EL (cell line): ENCODE measurements around the gene TSPAN3.

Experiments used
- DNase-seq: peaks from one replicate; pipeline ENCODE4 v3.0.0-alpha.2; 2016

The TSPAN3 gene

DNA sequence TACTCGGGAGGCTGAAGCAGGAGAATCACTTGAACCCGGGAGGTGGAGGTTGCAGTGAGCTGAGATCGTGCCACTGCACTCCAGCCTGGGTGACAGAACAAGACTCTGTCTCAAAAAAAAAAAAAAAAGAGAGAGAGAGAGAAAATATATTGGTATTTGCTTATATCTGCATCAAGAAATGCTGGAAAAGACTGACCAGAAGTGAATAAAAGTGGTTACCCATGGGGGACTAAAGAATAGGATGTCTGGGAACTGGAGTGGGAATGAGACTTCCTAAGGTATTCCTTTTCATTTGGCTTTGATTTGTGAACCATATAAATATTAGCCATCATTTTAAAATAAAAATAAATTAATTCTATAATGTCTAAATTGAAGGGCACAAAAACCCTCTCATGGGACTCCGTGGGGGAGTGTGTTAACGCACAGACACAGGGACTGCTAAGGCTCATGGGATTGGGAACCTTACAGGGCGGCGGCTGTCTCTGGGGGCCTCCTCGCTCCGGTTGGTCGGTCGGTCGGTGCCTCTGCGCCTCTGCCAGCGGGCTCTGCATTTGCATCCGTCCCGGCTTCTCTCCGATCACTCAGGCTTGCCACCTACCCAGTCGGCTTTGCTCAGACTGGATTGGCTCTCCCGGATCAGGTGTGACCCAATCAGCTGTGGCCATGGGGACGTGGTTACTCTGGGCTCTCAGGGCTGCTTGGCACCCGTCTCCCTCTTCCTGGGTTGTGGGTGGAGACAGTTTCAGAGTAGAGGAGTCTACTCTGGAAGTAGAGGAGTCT is 12.7 kb upstream of the TSPAN3 start:
- DNase-seq = no peak

DNA sequence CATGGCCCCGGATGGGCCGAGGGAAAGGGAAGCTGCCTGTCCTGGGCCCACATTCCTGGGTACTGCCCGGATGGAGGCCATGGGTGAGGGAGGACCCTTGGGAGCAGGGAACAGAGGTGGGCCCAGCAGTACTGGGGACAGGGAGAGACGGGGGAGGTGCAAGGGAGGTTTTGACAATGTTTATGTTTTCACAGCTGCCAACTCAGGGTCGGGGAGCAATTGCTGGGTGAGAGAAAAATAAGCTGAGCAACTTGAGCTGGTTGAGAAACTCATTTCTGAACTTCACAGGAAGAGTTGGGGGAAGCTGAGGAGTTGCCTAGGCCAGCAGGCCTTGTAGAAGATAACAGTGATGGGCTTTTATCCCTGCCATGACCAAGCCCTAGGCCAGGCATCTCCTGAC is 11.1 kb upstream of the TSPAN3 start:
- DNase-seq = no peak

DNA sequence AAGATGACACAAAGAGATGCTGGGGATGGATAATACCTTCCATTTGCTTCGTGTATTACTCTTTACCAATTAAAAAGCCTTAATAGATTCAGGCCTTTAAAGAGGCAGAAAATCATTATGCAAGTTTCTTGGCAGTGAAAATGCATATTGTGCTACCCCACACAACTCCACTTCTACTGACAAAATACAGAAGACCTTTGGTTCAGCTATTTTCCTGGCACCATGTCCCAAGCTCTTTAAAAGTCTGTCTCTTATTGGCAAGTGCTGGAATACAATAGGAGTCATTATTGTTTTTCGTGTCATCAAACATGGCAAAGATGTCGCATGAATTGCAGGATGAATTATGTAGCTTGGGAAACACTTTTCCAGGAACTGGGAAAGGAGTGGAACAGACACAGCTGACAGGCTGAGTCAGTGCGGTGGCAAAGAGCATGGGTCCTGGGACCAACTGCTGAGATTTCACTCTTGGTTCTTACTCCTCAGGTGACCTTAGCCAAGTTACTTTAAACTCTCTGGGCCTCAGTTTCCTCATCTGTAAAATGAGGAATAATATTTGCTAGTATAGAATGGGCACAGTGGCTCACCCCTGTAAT is 5.5 kb upstream of the TSPAN3 start:
- no peak for DNase-seq

DNA sequence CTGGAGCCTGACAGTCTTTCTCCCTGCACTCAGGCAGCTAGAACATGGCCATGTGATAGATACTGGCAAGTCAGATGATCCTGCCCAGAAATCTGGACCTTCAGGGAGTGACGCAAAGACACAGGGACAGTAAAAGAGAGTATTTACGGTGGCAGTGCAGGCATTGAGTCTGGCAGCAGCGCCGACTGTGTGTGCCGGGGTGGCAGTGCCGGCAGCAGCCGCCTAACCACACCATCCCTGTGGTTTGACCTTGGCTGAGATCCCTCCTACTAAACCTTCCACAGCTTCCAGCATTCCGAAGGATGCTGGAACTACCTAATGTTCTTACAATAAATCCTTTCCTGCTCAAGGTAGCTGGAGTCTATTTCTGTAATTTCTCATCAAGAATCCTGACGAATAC is 4.6 kb upstream of the TSPAN3 start:
- DNase-seq = no peak

DNA sequence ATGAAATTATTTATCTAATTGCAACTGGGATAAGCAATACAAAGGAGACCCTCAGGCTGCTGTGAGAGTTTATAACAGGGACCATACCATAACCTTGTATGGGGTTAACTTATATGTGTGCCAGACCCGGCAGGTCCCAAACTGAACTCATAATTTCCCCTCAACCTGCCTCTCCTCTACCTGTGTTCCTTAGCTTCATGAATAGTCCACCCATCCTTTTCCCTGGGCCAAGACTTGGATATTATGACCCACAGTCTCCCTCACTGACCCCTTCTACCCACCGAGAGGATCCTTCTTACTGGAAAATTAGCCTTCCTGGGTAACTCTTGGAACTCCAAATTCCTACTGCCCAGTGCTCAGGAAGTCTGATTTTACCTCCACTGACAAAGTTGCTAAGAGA is 3.4 kb upstream of the TSPAN3 start:
- DNase-seq = no peak

DNA sequence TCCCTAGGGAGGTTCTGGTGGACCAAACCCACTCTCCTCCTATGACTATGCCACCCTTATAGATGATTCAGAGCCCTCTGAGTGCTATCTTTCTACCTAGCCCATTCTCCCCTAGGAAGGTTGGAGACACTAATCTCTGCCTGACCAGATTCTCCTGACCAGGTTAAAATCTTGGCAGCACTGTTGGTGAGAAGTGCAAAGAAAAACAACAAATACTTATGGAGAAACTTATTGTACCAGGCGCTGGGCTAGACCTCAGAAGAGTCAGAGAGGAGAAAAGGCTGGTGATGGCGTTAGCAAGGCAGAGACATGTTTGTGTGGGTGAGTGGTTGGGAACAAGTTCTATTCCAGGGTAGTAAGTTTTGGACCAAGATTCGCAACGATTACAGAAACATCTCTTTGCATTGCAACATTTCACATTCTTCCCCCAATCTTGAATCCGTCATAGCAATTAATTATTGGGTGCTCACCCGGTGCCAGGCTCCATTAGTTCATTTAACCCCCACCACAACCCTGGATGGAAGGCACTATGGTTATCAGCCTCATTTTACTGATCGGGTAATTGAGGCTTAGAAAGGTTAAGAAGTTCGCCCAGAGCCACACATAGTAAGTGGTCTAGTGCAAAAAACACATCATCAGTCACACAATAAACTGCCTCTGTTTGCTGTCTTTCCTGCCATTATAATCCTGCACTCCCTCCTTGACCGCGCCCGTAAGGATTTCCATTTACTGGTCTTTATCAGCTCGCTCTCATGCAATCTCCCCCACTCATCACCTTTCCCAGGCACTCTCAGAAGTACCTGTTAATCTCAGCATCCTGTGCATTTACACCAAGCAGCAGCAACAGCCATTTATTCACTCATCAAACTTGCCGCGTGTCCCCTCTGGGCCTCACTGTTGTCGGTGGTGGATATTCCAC is 655 bp upstream of the TSPAN3 start:
- no peak for DNase-seq

DNA sequence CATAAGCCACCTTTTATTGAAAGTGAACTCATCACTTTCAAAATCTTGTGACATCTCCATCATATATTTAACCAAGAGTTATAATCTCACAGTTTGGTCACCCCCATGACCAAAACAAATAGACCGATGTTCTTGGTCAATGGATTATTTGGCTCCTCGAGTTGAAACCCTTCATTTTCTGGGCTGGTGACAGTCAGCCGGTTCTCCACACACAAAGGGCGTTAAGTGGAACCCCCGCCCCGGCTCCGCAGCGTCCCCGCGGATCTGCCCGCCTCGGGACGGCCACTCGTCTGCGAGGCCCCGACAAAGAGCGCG is 772 bp downstream of the TSPAN3 start:
- DNase-seq = no peak

DNA sequence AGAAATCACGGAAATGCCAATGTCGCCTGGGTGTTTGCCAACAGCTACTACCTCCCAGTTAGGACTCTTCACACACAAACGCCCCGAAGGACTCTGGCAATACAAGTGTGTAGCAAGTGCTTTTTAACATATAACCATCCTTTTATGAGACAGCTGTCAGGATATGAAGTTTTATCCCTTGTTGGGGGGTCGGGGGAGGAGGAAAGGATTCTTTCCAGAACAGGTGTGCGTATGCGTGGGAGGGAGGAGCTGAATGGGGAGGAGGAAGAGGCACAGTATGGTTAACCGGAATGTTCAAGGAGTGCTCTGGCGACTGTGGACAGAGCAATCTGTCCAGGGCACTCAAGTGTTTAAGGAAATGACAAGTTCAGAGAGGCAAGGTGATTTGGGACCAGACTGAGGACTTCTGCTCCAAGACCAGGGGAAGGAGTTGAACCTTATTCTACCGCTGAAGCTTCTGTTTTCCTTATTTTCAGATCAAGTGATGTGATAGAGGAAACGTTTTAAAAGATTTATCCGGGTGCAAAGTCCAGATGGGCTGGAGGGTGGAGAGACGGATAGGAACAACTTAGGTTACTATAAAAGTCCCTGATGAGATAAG is 1.3 kb downstream of the TSPAN3 start:
- no peak for DNase-seq

DNA sequence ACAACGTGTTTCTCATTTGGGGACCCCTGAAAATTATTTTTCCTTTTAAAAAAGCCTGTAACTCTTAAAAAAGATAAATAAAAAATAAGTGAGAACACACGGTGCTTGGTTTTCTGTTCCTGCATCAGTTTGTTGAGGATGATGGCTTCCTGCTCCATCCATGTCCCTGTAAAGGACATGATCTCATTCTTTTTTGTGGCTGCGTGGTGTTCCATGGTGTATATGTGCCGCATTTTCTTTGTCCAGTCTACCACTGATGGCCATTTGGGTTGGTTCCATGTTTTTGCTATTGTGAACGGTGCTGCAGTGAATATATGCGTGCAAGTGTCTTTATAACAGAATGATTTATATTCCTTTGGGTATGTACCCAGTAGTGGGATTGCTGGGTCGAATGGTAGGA is 2.3 kb downstream of the TSPAN3 start:
- no peak for DNase-seq

DNA sequence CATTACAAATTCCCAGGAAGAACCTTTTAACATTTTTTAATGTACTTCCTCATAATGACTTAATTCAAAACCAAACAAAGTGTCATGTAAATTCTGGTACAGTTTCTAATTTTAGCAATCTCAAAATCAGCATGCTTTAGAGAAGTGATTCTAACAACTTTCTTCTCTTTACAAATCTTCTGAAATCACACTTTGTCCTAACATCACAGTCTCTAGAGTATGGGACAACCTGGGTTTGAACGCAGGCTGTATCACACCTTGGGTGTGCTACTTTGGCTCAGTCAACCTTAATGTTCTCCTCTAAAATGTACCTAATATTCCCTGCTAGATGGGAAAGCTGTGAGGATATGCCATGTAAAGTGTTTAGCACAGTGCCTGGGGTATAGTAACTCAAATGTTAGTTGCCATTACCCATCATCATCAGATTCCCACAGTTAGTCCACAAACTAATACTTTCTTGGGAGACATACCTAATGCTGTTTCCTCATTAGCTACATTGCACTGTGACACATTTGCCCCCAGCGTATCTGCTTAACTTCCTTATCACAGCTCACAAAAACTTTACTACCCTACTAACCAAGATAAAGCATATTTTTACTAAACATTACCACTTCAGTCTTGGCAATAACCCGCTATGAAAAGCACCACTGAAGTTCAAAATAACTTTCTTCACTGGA is 3.1 kb downstream of the TSPAN3 start:
- no peak for DNase-seq

DNA sequence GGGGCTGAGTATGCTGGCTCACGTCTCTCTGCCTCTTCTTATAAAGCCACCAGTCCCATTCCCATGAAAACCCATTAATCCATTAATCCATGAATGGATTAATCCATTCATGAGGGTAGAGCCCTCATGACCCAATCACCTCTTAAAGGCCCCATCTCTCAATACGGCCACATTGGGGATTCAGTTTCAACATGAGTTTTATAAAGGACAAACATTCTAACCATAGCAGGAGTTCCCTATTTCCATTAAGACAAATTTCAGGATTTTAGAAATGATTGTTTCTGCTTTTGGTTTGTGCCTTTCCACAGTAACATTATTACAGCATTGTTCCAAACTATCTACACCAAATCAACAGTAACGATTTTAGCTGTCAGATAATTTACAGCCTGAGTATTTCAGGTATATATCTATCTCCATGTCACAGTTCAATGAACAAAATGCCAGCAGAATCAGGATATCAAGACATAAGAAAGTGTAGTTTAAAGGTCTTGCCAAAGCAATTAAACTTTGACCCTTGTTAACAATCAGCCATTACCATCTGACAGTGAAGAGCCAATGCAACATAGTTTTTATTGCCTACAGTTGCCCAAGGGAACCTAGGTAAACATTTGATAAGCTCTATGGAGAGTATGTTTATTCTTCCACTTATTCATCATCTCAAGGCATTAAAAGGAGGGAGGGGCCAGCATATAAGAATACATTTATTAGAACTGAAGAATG is 3.8 kb downstream of the TSPAN3 start:
- DNase-seq = peak; percentile 55

DNA sequence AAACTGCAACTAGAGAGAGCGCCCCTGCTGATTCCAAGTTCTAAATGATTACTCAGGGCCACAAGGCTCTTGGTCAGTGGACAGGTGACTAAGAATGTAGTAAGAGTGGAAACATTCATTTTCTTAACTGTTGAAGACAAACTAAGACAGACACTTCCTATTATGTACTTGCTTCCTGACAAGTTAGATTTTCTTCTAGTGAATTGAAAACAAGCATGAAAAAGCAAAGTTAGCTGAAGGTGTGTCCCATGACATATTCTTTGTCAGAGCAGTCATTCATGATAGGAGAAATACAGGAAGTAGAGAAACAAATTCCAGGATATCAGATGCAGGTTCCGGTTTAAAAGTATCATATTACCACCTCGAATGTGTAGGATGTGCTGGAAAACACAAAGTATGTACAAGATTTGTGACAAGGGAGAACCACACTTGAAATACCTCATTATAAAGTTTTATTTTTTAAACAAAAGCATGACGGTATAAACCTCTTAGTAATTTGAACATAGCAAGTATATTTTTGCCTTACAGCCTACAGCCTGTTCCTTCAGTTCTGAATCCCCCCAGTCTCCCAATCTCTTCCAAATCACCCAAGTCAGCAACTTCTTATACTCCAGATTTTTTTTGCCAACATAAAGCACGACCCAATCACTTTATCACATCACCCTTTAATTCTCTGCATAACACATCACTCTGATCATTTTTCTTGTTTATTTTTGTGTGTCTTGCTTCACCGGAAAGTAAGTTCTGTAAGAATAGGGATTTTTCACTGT is 6.2 kb downstream of the TSPAN3 start:
- DNase-seq = peak; percentile 43

DNA sequence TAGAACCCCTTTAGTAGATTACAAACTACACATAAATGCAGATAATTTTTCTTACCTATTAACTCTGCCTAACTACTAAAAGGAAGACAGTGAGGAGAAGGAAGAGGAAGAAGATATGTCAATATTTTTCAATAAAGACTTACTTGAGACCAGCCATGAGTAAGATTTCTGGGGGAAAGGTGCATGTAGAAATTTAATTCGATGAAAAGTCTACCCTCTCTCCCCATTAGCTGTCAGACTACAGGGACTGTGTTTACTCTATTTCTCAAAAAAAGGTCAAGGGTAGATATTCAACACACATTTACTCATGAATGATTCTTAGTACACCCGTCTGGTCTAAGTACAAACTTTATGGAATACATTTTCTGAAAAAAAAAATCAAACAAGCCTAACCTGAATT is 6.8 kb downstream of the TSPAN3 start:
- DNase-seq = no peak

DNA sequence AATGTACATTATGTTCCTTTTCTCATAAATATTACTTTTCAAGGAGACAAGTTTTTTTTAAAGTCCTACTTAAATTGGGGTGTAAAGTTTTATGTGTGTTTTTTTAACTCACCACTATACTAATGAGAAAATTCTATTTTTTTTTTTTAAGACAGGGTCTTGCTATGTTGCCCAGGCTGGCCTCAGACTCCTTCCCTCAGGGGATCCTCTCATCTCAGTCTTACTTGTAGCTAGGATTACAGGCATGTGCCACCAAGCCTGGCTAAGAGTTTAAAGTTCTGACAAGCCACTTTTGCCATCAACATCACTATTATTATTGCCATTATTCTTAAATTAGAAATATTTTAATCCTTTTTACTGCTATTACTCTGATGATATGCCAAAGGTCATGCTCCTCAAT is 7.7 kb downstream of the TSPAN3 start:
- DNase-seq = no peak

DNA sequence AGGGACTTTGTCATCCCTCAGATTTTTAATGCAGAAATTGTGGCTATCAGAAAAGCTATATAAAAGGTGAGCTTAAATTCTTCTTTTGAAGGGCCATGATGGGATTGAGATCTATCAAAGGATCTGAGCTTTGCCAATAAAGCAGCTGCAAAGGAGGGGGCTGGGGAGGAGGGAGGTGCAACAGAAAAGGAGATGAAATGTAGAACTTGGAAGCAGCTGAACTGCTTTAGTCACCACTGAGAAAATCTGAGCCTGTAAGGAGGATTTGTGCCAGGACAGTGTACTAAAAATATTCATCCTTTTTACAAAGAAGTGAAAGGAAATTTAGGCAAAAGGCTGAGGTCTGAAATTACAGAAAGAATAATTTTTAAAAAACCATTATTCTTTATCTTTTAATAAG is 10.4 kb downstream of the TSPAN3 start:
- no peak for DNase-seq

DNA sequence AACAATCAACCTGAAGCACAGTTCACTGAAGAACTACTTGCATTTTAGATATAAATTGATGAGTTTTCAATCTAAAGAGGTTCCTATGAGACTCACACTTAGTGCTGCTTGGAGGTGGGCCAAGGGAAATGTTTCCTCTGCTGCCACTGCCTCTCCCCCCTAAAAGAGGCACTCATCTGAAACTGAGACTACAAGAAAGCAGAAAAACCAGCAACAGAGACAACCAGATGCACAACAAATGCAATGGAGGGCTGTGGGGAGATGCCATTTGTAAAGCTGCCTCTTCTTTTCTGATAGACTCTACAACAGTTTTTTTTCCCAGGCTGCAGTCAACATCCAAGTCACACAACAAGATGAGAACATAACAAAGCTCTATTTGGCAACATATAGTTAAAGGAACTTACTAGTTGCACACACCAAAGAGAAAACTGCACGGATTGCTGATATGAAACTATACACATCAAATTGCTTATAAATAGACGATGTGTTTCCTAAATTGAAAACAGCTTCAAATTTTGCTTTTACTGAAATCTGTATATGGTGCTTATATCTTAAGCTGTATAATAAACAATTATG is 11.0 kb downstream of the TSPAN3 start:
- no peak for DNase-seq

DNA sequence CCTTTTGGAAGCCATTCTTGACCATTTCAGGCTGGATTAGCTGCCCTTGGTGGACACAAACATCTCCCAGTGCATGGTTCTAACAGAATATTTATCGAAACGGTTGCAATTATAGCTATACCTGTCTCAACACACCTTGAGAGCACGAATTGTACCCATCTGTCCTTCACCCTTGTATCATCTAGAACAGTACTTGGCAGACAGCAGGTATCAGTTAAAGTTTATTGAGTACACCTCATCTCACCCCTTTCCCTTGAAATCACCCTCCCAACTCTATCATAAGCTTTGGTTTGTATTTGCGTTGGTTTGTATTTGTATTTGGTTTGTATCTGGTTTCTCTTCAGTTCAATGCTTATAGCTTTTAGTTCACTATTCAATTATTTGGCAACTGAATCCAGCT is 12.4 kb downstream of the TSPAN3 start:
- no peak for DNase-seq

DNA sequence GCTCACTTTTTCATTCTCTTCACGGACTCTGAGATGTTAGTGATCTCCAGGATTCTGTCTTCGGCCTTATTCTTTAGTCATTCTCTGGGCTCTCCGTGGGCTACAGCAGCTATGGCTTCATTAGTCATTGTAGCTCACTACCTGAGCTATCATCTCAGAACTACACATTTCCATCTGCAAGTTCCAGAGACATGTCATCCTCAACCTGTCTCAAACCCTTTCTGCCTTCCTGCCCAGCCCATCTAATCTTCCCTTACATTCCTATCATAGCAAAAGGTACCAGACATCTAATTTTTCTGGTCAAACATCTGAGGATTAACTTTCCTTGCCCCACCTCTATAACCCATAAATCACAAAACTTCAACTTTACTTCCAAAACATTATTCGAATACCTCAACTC is 13.2 kb downstream of the TSPAN3 start:
- DNase-seq = no peak

DNA sequence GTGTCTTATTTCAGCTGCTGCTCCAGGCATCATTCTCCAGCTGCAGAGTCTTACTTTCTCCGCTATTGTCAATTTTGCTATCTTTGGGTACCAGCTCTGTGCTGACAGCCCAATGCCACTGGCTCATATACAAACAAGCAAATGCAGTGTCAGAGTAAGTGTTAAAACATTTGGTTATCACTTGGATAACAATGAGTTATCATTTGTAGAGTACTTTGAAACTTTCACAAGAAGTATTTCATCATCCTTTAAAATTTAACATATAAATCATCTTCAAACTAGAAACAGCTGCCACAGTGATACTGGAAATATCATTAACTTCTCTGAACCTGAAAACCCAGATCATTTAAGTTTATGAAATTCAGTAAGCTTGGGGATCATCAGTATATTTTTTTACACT is 13.8 kb downstream of the TSPAN3 start:
- no peak for DNase-seq

DNA sequence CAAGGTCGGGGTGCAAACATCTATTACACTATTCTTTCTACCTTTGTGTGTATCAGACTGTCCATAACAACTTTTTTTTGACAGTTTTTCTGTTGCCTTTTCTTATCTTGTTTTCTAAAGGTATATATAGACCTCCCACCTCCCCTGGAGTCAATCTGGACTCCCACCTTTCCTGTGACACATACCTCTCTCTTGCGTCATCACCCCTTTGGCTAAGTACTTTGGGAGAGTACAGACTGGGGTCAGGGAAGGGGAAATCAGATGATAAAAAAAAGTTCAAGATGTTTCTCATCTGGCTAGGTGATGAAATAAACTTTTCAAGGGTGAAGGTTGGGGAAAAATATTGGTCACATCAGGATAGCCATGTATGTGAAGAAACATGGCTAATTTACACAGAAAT is 17.2 kb downstream of the TSPAN3 start:
- DNase-seq = no peak

DNA sequence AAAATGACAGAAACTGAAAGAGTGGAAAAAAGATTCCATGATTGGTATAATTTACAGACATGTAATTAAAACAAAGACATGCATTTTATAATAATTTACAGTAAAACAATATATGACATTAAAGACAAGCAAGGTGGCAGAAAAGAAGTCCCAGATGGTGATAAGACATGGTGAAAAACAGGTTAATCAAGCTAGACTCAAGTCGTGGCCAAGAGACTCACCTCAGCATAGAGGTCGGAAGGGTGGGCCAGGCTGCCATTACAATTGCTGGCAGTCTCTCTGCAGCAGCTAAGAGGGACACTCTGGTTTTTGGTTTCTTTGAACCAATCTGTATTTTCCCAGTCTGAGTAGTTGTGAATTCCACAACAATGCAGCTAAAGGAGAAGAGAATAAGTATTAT is 18.4 kb downstream of the TSPAN3 start:
- DNase-seq = no peak
